HEK293 (cell line): ENCODE data around the gene RFX4.

Experiments
- HOXC10 ChIP-seq: sonication (generic); formaldehyde crosslinking; IDR thresholded peaks from 2 replicates; pipeline ENCODE4 v1.8.1; 2023; ENCODE audit warnings: mild to moderate bottlenecking, missing genetic modification reagents
- KLF1 ChIP-seq: fragments of 450-650 bp; formaldehyde crosslinking; IDR thresholded peaks from 2 replicates; pipeline ENCODE4 v1.5.1; 2016; ENCODE audit warnings: missing biosample characterization, missing genetic modification characterization
- MEIS1 ChIP-seq: sonication (generic); formaldehyde crosslinking; IDR thresholded peaks from 2 replicates; pipeline ENCODE4 v1.8.1; 2022; ENCODE audit warnings: missing genetic modification reagents, mild to moderate bottlenecking, borderline replicate concordance
- PATZ1 ChIP-seq: fragments of 450-650 bp; formaldehyde crosslinking; IDR thresholded peaks from 2 replicates; pipeline ENCODE4 v1.5.1; 2016; ENCODE audit warnings: missing biosample characterization, missing genetic modification characterization
- REST ChIP-seq: fragments of 450-650 bp; formaldehyde crosslinking; IDR thresholded peaks from 2 replicates; pipeline ENCODE4 v1.5.1; 2016; ENCODE audit warnings: missing biosample characterization, missing genetic modification characterization
- SCRT1 ChIP-seq: fragments of 450-650 bp; formaldehyde crosslinking; IDR thresholded peaks from 2 replicates; pipeline ENCODE4 v1.5.1; 2016; ENCODE audit warnings: missing biosample characterization, missing genetic modification characterization, borderline replicate concordance
- SP2 ChIP-seq: fragments of 450-650 bp; formaldehyde crosslinking; IDR thresholded peaks from 2 replicates; pipeline ENCODE4 v1.5.1; 2016; ENCODE audit warnings: missing biosample characterization, missing genetic modification characterization
- SP3 ChIP-seq: fragments of 450-650 bp; formaldehyde crosslinking; IDR thresholded peaks from 2 replicates; pipeline ENCODE4 v1.5.1; 2016; ENCODE audit warnings: missing biosample characterization, missing genetic modification characterization
- TRIM28 ChIP-seq: IDR thresholded peaks from 2 replicates; pipeline ENCODE4 v1.6.1; 2011; ENCODE audit warnings: low read length, control low read depth, borderline replicate concordance
- ZBTB1 ChIP-seq: fragments of 450-650 bp; formaldehyde crosslinking; IDR thresholded peaks from 2 replicates; pipeline ENCODE4 v1.5.1; 2016; ENCODE audit warnings: missing biosample characterization, missing genetic modification characterization
- ZFP41 ChIP-seq: fragments of 450-650 bp; formaldehyde crosslinking; IDR thresholded peaks from 2 replicates; pipeline ENCODE4 v1.5.1; 2016; ENCODE audit warnings: missing biosample characterization, missing genetic modification characterization, borderline replicate concordance
- ZNF121 ChIP-seq: fragments of 450-650 bp; formaldehyde crosslinking; IDR thresholded peaks from 2 replicates; pipeline ENCODE4 v1.5.1; 2016; ENCODE audit warnings: missing biosample characterization, missing genetic modification characterization
- ZNF280C ChIP-seq: fragments of 450-650 bp; formaldehyde crosslinking; IDR thresholded peaks from 2 replicates; pipeline ENCODE4 v1.5.1; 2016; ENCODE audit warnings: missing biosample characterization, missing genetic modification characterization
- ZNF302 ChIP-seq: fragments of 450-650 bp; formaldehyde crosslinking; IDR thresholded peaks from 2 replicates; pipeline ENCODE4 v1.5.1; 2016; ENCODE audit warnings: missing biosample characterization, missing genetic modification characterization, low read depth
- ZNF311 ChIP-seq: fragments of 450-650 bp; formaldehyde crosslinking; IDR thresholded peaks from 2 replicates; pipeline ENCODE4 v1.5.1; 2017; ENCODE audit warnings: missing biosample characterization, missing genetic modification characterization, borderline replicate concordance
- ZNF366 ChIP-seq: fragments of 450-650 bp; formaldehyde crosslinking; conservative IDR thresholded peaks from 2 replicates; pipeline ENCODE4 v1.5.1; 2016; ENCODE audit warnings: missing biosample characterization, missing genetic modification characterization
- ZNF510 ChIP-seq: fragments of 450-650 bp; formaldehyde crosslinking; IDR thresholded peaks from 2 replicates; pipeline ENCODE4 v1.5.1; 2018; ENCODE audit warnings: mild to moderate bottlenecking, missing genetic modification characterization, missing biosample characterization; ENCODE audit not compliant: insufficient replicate concordance
- ZNF518A ChIP-seq: fragments of 450-650 bp; formaldehyde crosslinking; conservative IDR thresholded peaks from 2 replicates; pipeline ENCODE4 v1.5.1; 2016; ENCODE audit warnings: low read depth, missing biosample characterization, missing genetic modification characterization
- ZNF544 ChIP-seq: fragments of 450-650 bp; formaldehyde crosslinking; IDR thresholded peaks from 2 replicates; pipeline ENCODE4 v1.5.0; 2017; ENCODE audit warnings: missing biosample characterization, missing genetic modification characterization
- ZNF549 ChIP-seq: fragments of 450-650 bp; IDR thresholded peaks from 2 replicates; pipeline ENCODE4 v1.5.1; 2018; ENCODE audit warnings: missing biosample characterization, missing genetic modification characterization, mild to moderate bottlenecking, inconsistent platforms, moderate library complexity
- ZNF585B ChIP-seq: fragments of 450-650 bp; formaldehyde crosslinking; IDR thresholded peaks from 2 replicates; pipeline ENCODE4 v1.5.1; 2016; ENCODE audit warnings: missing biosample characterization, missing genetic modification characterization
- ZNF600 ChIP-seq: fragments of 450-650 bp; formaldehyde crosslinking; IDR thresholded peaks from 2 replicates; pipeline ENCODE4 v1.5.1; 2016; ENCODE audit warnings: missing biosample characterization, missing genetic modification characterization
- ZNF610 ChIP-seq: fragments of 450-650 bp; formaldehyde crosslinking; IDR thresholded peaks from 2 replicates; pipeline ENCODE4 v1.5.1; 2016; ENCODE audit warnings: missing biosample characterization, missing genetic modification characterization, borderline replicate concordance
- ZNF621 ChIP-seq: fragments of 450-650 bp; formaldehyde crosslinking; IDR thresholded peaks from 2 replicates; pipeline ENCODE4 v1.5.1; 2017; ENCODE audit warnings: missing biosample characterization, missing genetic modification characterization
- ZNF623 ChIP-seq: fragments of 450-650 bp; formaldehyde crosslinking; IDR thresholded peaks from 2 replicates; pipeline ENCODE4 v1.5.1; 2016; ENCODE audit warnings: missing biosample characterization, missing genetic modification characterization
- ZNF624 ChIP-seq: fragments of 450-650 bp; formaldehyde crosslinking; IDR thresholded peaks from 2 replicates; pipeline ENCODE4 v1.5.1; 2017; ENCODE audit warnings: missing biosample characterization, missing genetic modification characterization
- ZNF629 ChIP-seq: fragments of 450-650 bp; formaldehyde crosslinking; IDR thresholded peaks from 2 replicates; pipeline ENCODE4 v1.5.1; 2017; ENCODE audit warnings: missing biosample characterization, missing genetic modification characterization
- ZNF768 ChIP-seq: fragments of 450-650 bp; formaldehyde crosslinking; IDR thresholded peaks from 2 replicates; pipeline ENCODE4 v1.5.1; 2018; ENCODE audit warnings: missing biosample characterization, mild to moderate bottlenecking, missing genetic modification characterization

The RFX4 gene

GRCh38 chr12:106774005-106774807, 191.4 kb downstream of the RFX4 start, which contains the start of gene RIC8B (continued):
- 0 out of 2 replicates have a peak, but pooled peaks have one; percentile 8 for TF ChIP-seq ZNF518A (tag by site-specific recombination)
- TF ChIP-seq ZNF623 (tag by site-specific recombination), result no peak
- TF ChIP-seq REST (tag by site-specific recombination), result peak; percentile 63; the same call in 1 of the 2 replicates
- peak; percentile 73; the same call in 1 of the 2 replicates for TF ChIP-seq TRIM28
- TF ChIP-seq ZNF549 (tag by site-specific recombination), result no peak
- no peak for TF ChIP-seq ZNF280C
- no peak for TF ChIP-seq SCRT1 (tag by site-specific recombination)
- no peak for TF ChIP-seq ZNF585B (tag by site-specific recombination)
- peak; percentile 93 for TF ChIP-seq ZNF600 (tag by site-specific recombination)
- peak; percentile 99 for TF ChIP-seq ZNF629
- TF ChIP-seq HOXC10 (CRISPR knock-in tag), result no peak
- TF ChIP-seq ZNF624 (tag by site-specific recombination), result no peak
- no peak for TF ChIP-seq ZNF510 (tag by site-specific recombination)
- TF ChIP-seq MEIS1 (CRISPR knock-in tag), result no peak
- no peak for TF ChIP-seq ZNF621 (tag by site-specific recombination)
- TF ChIP-seq ZNF311 (tag by site-specific recombination), result no peak
- peak; percentile 90 for TF ChIP-seq KLF1 (tag by site-specific recombination)
- TF ChIP-seq ZNF121 (tag by site-specific recombination), result no peak
- TF ChIP-seq ZNF768 (tag by site-specific recombination), result no peak
- TF ChIP-seq ZFP41 (tag by site-specific recombination), result no peak
- TF ChIP-seq ZNF366 (tag by site-specific recombination), result peak; percentile 97
- TF ChIP-seq ZNF544 (tag by site-specific recombination), result no peak
- TF ChIP-seq ZBTB1 (tag by site-specific recombination), result no peak
- TF ChIP-seq SP2, result peak; percentile 91
- TF ChIP-seq PATZ1 (tag by site-specific recombination), result peak; percentile 94
- TF ChIP-seq ZNF610 (tag by site-specific recombination), result peak; percentile 85; the same call in 1 of the 2 replicates
- peak; percentile 95 for TF ChIP-seq SP3
- no peak for TF ChIP-seq ZNF302 (tag by site-specific recombination)
